Measurements from ENCODE around the gene HNRNPK.

GRCh38 chr9:83930881-83931280, 49.1 kb downstream of the HNRNPK start:
- TF ChIP-seq EP300 (IDR thresholded peaks at IDR 0.05; ENCODE audit: low read depth) (no peak), POLR2A (IDR thresholded peaks at IDR 0.05) (no peak), CTCF (IDR thresholded peaks at IDR 0.05) (no peak)
